ENCODE data around the gene SEC16A. TPM values are rescaled to one million over a fixed set of nuclear protein-coding genes. Genes with fewer than 3 reads are reported as not detected.
A peak's percentile ranks its signal among the peaks of the same experiment; 100 is the strongest.

SEC16A gene
- total and polyA plus RNA-seq, 11 donors, result 20.9 to 53.3 (median 29.9) TPM

GRCh38 chr9:136433043-136433715 is 49.7 kb downstream of the SEC16A start:
- DNase-seq (no peak), ATAC-seq (no peak)
- no peaks in the 10 kb centered on the region for H3K9me3 ChIP-seq
- TF ChIP-seq CTCF (IDR thresholded peaks at IDR 0.05), result no peak
- H3K36me3 ChIP-seq, result peaks cover 0 to 67% (median 44%) of the 10 kb centered on the region in 9 donors
- intact Hi-C loops (cut with DNase I), result no loop called here
- WGBS, 4 donors, result 92 to 95% (median 94%) methylated on average over 30 to 36 of the region's 36 CpGs
- H3K27ac ChIP-seq, result no peak overlapping the region
- no peak overlapping the region for H3K4me3 ChIP-seq
- peaks cover 5 to 25% (median 19%) of the 10 kb centered on the region in 12 donors for H3K4me1 ChIP-seq
- no peaks in the 10 kb centered on the region for H3K27me3 ChIP-seq

GRCh38 chr9:136432591-136432990 is 50.2 kb downstream of the SEC16A start:
- WGBS, 4 donors, result 91 to 95% (median 95%) methylated on average over 12 to 26 of the region's 26 CpGs
- H3K4me3 ChIP-seq, result no peak overlapping the region
- no peaks in the 10 kb centered on the region for H3K27me3 ChIP-seq
- H3K9me3 ChIP-seq, result no peaks in the 10 kb centered on the region
- H3K4me1 ChIP-seq, result peaks cover 0 to 19% (median 14%) of the 10 kb centered on the region in 12 donors
- no peak for ATAC-seq
- no peak for DNase-seq
- peaks cover 0 to 70% (median 47%) of the 10 kb centered on the region in 9 donors for H3K36me3 ChIP-seq
- TF ChIP-seq CTCF (IDR thresholded peaks at IDR 0.05) (no peak), POLR2A (IDR thresholded peaks at IDR 0.05) (no peak)
- intact Hi-C loops (cut with DNase I), result no loop called here
- H3K27ac ChIP-seq, result no peak overlapping the region

GRCh38 chr9:136431782-136432350 is 51.0 kb downstream of the SEC16A start:
- TF ChIP-seq CTCF (IDR thresholded peaks at IDR 0.05) (no peak), POLR2A (IDR thresholded peaks at IDR 0.05) (no peak)
- intact Hi-C loops (cut with DNase I), result no loop called here
- Histone ChIP-seq H3K27ac (no peak overlapping the region), H3K9me3 (no peaks in the 10 kb centered on the region), H3K36me3 (peaks cover 0 to 72% (median 51%) of the 10 kb centered on the region in 9 donors), H3K27me3 (no peaks in the 10 kb centered on the region), H3K4me3 (no peak overlapping the region), H3K4me1 (peaks cover 0 to 11% (median 6%) of the 10 kb centered on the region in 12 donors)
- ATAC-seq (no peak), DNase-seq (no peak)
- WGBS, 4 donors, result 91 to 98% (median 93%) methylated on average over 20 to 36 of the region's 36 CpGs

GRCh38 chr9:136430588-136431234 is 52.1 kb downstream of the SEC16A start:
- TF ChIP-seq CTCF (IDR thresholded peaks at IDR 0.05) (no peak), POLR2A (IDR thresholded peaks at IDR 0.05) (no peak)
- 91 to 93% (median 92%) methylated on average over 15 to 29 of the region's 29 CpGs for WGBS, 4 donors
- peak overlapping the region in 2 of 12 donors; percentile 53 to 76 for H3K27ac ChIP-seq
- DNase-seq (no peak), ATAC-seq (no peak)
- H3K4me3 ChIP-seq, result no peak overlapping the region
- H3K9me3 ChIP-seq, result no peaks in the 10 kb centered on the region
- peaks cover 0 to 72% (median 50%) of the 10 kb centered on the region in 9 donors for H3K36me3 ChIP-seq
- H3K4me1 ChIP-seq, result no peaks in the 10 kb centered on the region
- intact Hi-C loops (cut with DNase I), result no loop called here
- H3K27me3 ChIP-seq, result no peaks in the 10 kb centered on the region
